Parathyroid adenoma (tissue), 2 donors: ENCODE results near the gene HTR7.
"Not testable (repeated sequence)": the region's sequence is repeated elsewhere in the genome, so short reads cannot be mapped to it uniquely, and the experiment has no call there.

ENCODE experiments used
- H2AFZ ChIP-seq: fragments of 300-600 bp; sonication (generic); one replicate; pipeline ENCODE4 v1.7.0; 2017; ENCODE audit warnings: antibody characterized with exemption, mild to moderate bottlenecking
- H3K27ac ChIP-seq: fragments of 300-600 bp; sonication (generic); one replicate; pipeline ENCODE4 v1.7.0; 2017
- H3K27me3 ChIP-seq: fragments of 300-600 bp; sonication (generic); one replicate; pipeline ENCODE4 v1.7.0; 2017; ENCODE audit warnings: low read length; ENCODE audit not compliant: control insufficient read depth, insufficient read depth
- H3K36me3 ChIP-seq: fragments of 300-600 bp; sonication (generic); one replicate; pipeline ENCODE4 v1.7.0; 2017; ENCODE audit warnings: low read length; ENCODE audit not compliant: control insufficient read depth, insufficient read depth
- H3K4me1 ChIP-seq: fragments of 300-600 bp; sonication (generic); one replicate; pipeline ENCODE4 v1.7.0; 2017; ENCODE audit warnings: control low read depth
- H3K4me2 ChIP-seq: fragments of 300-600 bp; sonication (generic); one replicate; pipeline ENCODE4 v1.7.0; 2017; ENCODE audit warnings: low read length
- H3K4me3 ChIP-seq: fragments of 300-600 bp; sonication (generic); one replicate; pipeline ENCODE4 v1.7.0; 2017; ENCODE audit warnings: low read depth, low read length
- H3K79me2 ChIP-seq: fragments of 300-600 bp; sonication (generic); one replicate; pipeline ENCODE4 v1.7.0; 2017; ENCODE audit warnings: control low read depth
- H3K9ac ChIP-seq: fragments of 300-600 bp; sonication (generic); one replicate; pipeline ENCODE4 v1.7.0; 2017; ENCODE audit warnings: mild to moderate bottlenecking
- H3K9me3 ChIP-seq: fragments of 300-600 bp; sonication (generic); one replicate; pipeline ENCODE4 v1.7.0; 2017; ENCODE audit warnings: low read length; ENCODE audit not compliant: control insufficient read depth
- TF ChIP-seq, protein P1 (sequence below): fragments of 300-600 bp; sonication (generic); IDR thresholded peaks from one replicate; pipeline ENCODE4 v1.7.0; 2017; ENCODE audit warnings: antibody characterized with exemption, mild to moderate bottlenecking
- donor health status: primary hyperparathyroidism.

The HTR7 gene

DNA sequence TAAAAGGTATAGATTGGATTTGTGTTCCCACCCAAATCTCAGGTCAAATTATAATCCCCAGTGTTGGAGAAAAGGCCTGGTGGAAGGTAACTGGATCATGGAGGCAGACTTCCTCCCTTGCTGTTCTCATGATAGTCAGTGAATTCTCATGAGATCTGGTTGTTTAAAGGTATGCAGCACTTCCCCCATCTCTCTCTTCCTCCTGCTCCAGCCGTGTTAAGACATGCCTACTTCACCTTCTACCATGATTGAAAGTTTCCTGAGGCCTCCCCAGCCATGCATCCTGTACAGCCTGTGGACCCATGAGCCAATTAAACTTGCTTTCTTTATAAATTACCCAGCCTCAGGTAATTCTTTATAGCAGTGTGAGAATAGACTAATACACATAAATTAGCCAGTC lies 39.1 kb downstream of the HTR7 start:
- Histone ChIP-seq H3K36me3 (no peaks in the 10 kb centered on the region), H3K79me2 (peaks cover 23% of the 10 kb centered on the region), H3K27ac (no peak overlapping the region), H3K4me3 (no peak overlapping the region), H3K9me3 (no peaks in the 10 kb centered on the region), H3K4me1 (no peaks in the 10 kb centered on the region), H3K27me3 (no peaks in the 10 kb centered on the region), H3K4me2 (no peak overlapping the region), H2AFZ (no peak overlapping the region), H3K9ac (no peak overlapping the region)
- TF ChIP-seq, protein P1, sequence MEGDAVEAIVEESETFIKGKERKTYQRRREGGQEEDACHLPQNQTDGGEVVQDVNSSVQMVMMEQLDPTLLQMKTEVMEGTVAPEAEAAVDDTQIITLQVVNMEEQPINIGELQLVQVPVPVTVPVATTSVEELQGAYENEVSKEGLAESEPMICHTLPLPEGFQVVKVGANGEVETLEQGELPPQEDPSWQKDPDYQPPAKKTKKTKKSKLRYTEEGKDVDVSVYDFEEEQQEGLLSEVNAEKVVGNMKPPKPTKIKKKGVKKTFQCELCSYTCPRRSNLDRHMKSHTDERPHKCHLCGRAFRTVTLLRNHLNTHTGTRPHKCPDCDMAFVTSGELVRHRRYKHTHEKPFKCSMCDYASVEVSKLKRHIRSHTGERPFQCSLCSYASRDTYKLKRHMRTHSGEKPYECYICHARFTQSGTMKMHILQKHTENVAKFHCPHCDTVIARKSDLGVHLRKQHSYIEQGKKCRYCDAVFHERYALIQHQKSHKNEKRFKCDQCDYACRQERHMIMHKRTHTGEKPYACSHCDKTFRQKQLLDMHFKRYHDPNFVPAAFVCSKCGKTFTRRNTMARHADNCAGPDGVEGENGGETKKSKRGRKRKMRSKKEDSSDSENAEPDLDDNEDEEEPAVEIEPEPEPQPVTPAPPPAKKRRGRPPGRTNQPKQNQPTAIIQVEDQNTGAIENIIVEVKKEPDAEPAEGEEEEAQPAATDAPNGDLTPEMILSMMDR: no peak

DNA sequence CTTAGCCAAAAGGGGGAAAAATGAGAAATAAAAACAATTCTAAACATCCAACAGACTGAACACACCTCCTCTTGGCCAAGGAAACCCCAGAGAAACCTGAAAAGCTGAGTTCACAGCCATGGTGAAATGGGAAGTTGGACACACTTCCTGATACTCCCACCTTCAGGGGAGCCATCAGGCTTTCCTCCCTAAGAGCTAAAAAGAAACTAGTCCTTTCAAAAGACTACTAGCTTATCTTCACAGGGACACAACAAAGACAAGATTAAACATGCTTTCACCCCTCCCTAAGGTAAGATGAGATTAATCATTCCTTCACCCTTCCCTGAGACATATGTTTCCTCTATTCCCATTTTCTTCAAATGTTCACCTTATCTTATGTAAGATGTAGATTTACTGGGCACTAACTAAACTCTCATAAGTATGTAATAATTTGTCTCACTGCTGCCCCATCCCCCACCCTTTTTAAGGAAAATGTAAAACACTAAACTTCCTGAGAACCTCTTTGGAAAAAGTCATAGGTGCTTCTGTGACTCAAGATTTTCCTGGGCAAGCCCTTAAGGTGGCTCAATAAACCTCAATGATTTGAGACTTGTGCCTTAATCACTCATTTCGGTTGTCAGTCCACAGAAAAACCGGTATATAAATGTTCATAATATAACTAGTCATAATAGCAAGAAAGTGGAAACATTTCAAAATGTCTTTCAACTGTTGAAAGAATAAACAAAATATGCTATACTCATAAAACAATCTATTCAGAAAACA lies 40.5 kb downstream of the HTR7 start:
- TF ChIP-seq, protein P1: no peak
- no peak overlapping the region for H3K27ac ChIP-seq
- peaks cover 10% of the 10 kb centered on the region for H3K79me2 ChIP-seq
- no peak overlapping the region for H2AFZ ChIP-seq
- no peaks in the 10 kb centered on the region for H3K27me3 ChIP-seq
- no peaks in the 10 kb centered on the region for H3K4me1 ChIP-seq
- H3K9ac ChIP-seq: no peak overlapping the region
- no peak overlapping the region for H3K4me2 ChIP-seq
- no peak overlapping the region for H3K4me3 ChIP-seq
- H3K9me3 ChIP-seq: no peaks in the 10 kb centered on the region
- no peaks in the 10 kb centered on the region for H3K36me3 ChIP-seq

DNA sequence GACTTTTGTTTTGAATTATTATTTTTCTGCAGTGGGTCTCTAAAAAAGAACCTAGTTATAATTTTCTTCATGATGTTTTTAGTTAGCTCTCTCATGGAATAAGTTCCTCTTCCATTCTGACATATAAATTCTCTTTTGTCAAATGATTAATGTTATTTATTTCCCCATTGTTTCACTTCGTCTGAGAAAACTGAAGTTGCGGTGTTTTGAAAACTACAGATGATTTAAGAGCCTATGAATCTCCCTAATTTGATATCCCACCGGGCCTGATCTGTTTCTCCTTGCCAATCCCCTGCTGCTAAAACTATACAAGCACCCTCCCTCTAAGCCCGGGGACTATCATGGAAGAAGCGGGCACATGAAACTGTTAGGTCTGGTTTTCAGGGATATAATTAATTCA lies 41.4 kb downstream of the HTR7 start:
- Histone ChIP-seq H2AFZ (no peak overlapping the region), H3K9me3 (no peaks in the 10 kb centered on the region), H3K4me2 (no peak overlapping the region), H3K4me3 (no peak overlapping the region), H3K27me3 (no peaks in the 10 kb centered on the region), H3K4me1 (no peaks in the 10 kb centered on the region), H3K36me3 (no peaks in the 10 kb centered on the region), H3K79me2 (peaks cover 7% of the 10 kb centered on the region), H3K27ac (no peak overlapping the region), H3K9ac (no peak overlapping the region)
- TF ChIP-seq, protein P1: no peak

DNA sequence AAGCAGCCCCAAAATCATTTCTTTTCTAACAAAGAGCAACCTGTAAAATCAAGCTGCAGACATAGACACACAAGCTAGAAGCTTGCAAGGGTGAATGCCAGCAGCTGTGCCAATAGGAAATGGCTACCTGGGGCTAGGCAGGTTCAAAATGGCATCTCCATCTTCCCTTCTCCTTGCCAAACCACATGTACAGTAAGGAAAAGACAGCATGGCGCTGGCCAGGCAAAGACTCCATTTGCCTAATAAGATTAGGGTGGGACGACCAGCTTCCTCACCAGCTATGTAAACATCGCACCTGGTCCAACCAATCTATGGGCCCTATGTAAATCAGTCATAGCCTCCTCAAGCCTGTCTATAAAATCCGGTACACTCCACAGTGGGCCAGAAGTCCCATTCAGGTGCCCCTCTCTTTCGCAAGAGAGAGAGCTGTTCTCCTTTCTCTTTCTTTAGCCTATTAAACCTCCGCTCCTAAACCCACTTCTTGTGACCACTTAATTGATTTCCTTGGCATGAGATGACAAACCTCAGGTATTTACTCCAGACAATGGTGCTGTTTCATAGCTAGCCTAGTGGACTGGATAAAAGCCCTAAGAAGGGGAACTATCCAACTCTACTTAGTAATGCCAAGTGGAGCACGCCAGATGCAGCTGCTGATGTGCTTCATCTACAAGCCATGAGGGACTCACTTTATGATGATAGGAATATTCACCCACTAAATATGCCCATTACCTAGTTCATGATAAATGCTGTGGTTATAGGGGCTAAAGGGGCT lies 44.1 kb downstream of the HTR7 start:
- no peaks in the 10 kb centered on the region for H3K36me3 ChIP-seq
- TF ChIP-seq, protein P1: no peak
- H3K4me3 ChIP-seq: no peak overlapping the region
- no peak overlapping the region for H3K27ac ChIP-seq
- H3K27me3 ChIP-seq: no peaks in the 10 kb centered on the region
- no peaks in the 10 kb centered on the region for H3K9me3 ChIP-seq
- no peak overlapping the region for H3K9ac ChIP-seq
- no peaks in the 10 kb centered on the region for H3K4me1 ChIP-seq
- no peak overlapping the region for H2AFZ ChIP-seq
- H3K4me2 ChIP-seq: no peak overlapping the region
- peaks cover 7% of the 10 kb centered on the region for H3K79me2 ChIP-seq

DNA sequence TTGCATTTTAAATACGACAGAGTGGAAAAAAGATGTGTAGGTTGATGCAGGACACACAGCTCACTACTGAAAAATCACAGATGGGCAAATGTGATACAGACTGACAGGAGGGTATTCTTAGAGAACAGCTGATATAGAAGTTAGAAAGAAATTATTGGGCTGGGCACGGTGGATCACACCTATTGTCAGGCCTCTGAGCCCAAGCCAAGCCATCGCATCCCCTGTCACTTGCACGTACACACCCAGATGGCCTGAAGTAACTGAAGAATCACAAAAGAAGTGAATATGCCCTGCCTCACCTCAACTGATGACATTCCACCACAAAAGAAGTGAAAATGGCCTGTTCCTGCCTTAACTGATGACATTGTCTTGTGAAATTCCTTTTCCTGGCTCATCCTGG lies 50.7 kb downstream of the HTR7 start:
- H3K36me3 ChIP-seq, H3K4me2 ChIP-seq, H3K27me3 ChIP-seq, H3K27ac ChIP-seq, H3K9me3 ChIP-seq, H3K79me2 ChIP-seq, H3K9ac ChIP-seq, H2AFZ ChIP-seq, H3K4me3 ChIP-seq, H3K4me1 ChIP-seq: not testable (repeated sequence)
